HG02970 (cell line): ENCODE measurements around the gene TMCO4.
"Not testable (repeated sequence)": the region's sequence is repeated elsewhere in the genome, so short reads cannot be mapped to it uniquely, and the experiment has no call there.

Experiments used
- ATAC-seq: cut with Tn5 transposase; IDR thresholded peaks from one replicate; pipeline ENCODE4 v1.9.1; 2021; ENCODE audit warnings: mild to moderate bottlenecking, moderate library complexity, moderate number of reproducible peaks; ENCODE audit not compliant: unreplicated experiment, low FRiP score

The TMCO4 gene

GRCh38 chr1:19644681-19645410 is 154.9 kb downstream of the TMCO4 start:
- no peak for ATAC-seq

- no peak for ATAC-seq
These were observed 155.4 kb downstream of the TMCO4 start for GRCh38 chr1:19644395-19644680.

- ATAC-seq = no peak
These were observed 155.9 kb downstream of the TMCO4 start, which contains the start of gene NBL1 for GRCh38 chr1:19643602-19644394. TSS of gene NBL1 (plus strand) at chr1:19644311. CDS start at chr1:19655031, 10,720 bp downstream.

- no peak for ATAC-seq
These were observed 156.6 kb downstream of the TMCO4 start for GRCh38 chr1:19643121-19643520.

- ATAC-seq = no peak
These were observed 159.1 kb downstream of the TMCO4 start for GRCh38 chr1:19640363-19641316.

GRCh38 chr1:19639999-19640362 is 159.7 kb downstream of the TMCO4 start:
- ATAC-seq = no peak

- not testable (repeated sequence) for ATAC-seq
These were observed 160.5 kb downstream of the TMCO4 start for GRCh38 chr1:19639228-19639627.

- no peak for ATAC-seq
These were observed 162.1 kb downstream of the TMCO4 start for GRCh38 chr1:19637606-19638005.

GRCh38 chr1:19636749-19637148 is 163.0 kb downstream of the TMCO4 start:
- not testable (repeated sequence) for ATAC-seq

- no peak for ATAC-seq
These were observed 163.7 kb downstream of the TMCO4 start for GRCh38 chr1:19636065-19636464.

GRCh38 chr1:19635646-19636045 is 164.1 kb downstream of the TMCO4 start:
- ATAC-seq = no peak

GRCh38 chr1:19635064-19635463 is 164.7 kb downstream of the TMCO4 start:
- not testable (repeated sequence) for ATAC-seq

GRCh38 chr1:19633106-19633505 is 166.6 kb downstream of the TMCO4 start:
- ATAC-seq = no peak
